ENCODE results near the gene SBF2. TPM values are rescaled to one million over a fixed set of nuclear protein-coding genes. Genes with fewer than 3 reads are reported as not detected.

SBF2 gene
- total RNA-seq, 2 experiments from 2014 or later: 14.2 to 15.2 TPM

DNA sequence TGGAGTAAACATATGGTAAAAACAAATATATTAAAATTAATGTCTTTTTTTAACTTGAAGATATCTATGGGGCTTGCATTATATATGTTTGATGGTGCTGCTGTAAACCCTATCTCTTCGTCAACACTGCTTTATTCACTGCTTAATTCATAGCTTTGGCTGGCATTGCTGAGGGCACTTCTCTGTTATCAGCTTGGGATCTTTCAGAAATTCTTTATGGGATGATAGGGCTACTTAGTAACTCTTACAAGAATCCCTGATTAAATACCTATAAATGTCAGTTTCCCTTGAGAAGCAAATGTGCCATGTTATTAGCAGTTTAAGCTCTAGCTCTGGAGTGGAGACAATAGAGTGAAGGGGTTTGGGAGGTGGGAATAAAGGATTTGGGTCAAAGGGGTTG is 517.8 kb downstream of the SBF2 start:
- H3K9me3 ChIP-seq (ENCODE audit: control insufficient read depth in 1 of 2, insufficient read depth in 1 of 2, low read length in 2 of 2): no peaks in the 10 kb centered on the region
- CTCF ChIA-PET: no interaction called here
- POLR2A ChIA-PET: no interaction called here
- H3K4me3 ChIP-seq (ENCODE audit: low read length): no peak overlapping the region
- DNase-seq (no peak), ATAC-seq (ENCODE audit: poor library complexity) (no peak)
- H3K4me3 Mint-ChIP-seq: no peak overlapping the region
- H3K4me1 ChIP-seq (ENCODE audit: insufficient read depth, low read length): no peaks in the 10 kb centered on the region
- H3K27me3 ChIP-seq (ENCODE audit: control insufficient read depth in 1 of 2, insufficient read depth in 2 of 2, low read length in 2 of 2): no peaks in the 10 kb centered on the region
- TF ChIP-seq, protein P1, sequence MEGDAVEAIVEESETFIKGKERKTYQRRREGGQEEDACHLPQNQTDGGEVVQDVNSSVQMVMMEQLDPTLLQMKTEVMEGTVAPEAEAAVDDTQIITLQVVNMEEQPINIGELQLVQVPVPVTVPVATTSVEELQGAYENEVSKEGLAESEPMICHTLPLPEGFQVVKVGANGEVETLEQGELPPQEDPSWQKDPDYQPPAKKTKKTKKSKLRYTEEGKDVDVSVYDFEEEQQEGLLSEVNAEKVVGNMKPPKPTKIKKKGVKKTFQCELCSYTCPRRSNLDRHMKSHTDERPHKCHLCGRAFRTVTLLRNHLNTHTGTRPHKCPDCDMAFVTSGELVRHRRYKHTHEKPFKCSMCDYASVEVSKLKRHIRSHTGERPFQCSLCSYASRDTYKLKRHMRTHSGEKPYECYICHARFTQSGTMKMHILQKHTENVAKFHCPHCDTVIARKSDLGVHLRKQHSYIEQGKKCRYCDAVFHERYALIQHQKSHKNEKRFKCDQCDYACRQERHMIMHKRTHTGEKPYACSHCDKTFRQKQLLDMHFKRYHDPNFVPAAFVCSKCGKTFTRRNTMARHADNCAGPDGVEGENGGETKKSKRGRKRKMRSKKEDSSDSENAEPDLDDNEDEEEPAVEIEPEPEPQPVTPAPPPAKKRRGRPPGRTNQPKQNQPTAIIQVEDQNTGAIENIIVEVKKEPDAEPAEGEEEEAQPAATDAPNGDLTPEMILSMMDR (IDR thresholded peaks at IDR 0.05): no peak
- H3K4me1 Mint-ChIP-seq (ENCODE audit: low read depth): no peaks in the 10 kb centered on the region
- no peak overlapping the region for H3K27ac ChIP-seq (ENCODE audit: low read depth in 1 of 2, low read length in 2 of 2)
- intact Hi-C loops (cut with DNase I, micrococcal nuclease): no loop called here
- H3K36me3 Mint-ChIP-seq (ENCODE audit: low read depth): peaks cover 18% of the 10 kb centered on the region
- peaks cover 13% of the 10 kb centered on the region for H3K36me3 ChIP-seq (ENCODE audit: insufficient read depth, low read length)
- H3K9me3 Mint-ChIP-seq: no peaks in the 10 kb centered on the region
- no peaks in the 10 kb centered on the region for H3K27me3 Mint-ChIP-seq
- H3K27ac Mint-ChIP-seq: no peak overlapping the region

GRCh38 chr11:9775398-9775779 is 518.6 kb downstream of the SBF2 start:
- CTCF ChIA-PET: no interaction called here
- DNase-seq (no peak), ATAC-seq (ENCODE audit: poor library complexity) (no peak)
- Histone ChIP-seq H3K36me3 (ENCODE audit: insufficient read depth, low read length) (peaks cover 5% of the 10 kb centered on the region), H3K4me1 (ENCODE audit: insufficient read depth, low read length) (no peaks in the 10 kb centered on the region), H3K4me3 (ENCODE audit: low read length) (no peak overlapping the region), H3K9me3 (ENCODE audit: control insufficient read depth in 1 of 2, insufficient read depth in 1 of 2, low read length in 2 of 2) (no peaks in the 10 kb centered on the region), H3K27me3 (ENCODE audit: control insufficient read depth in 1 of 2, insufficient read depth in 2 of 2, low read length in 2 of 2) (no peaks in the 10 kb centered on the region), H3K27ac (ENCODE audit: low read depth in 1 of 2, low read length in 2 of 2) (no peak overlapping the region)
- Mint-ChIP-seq H3K4me1 (ENCODE audit: low read depth) (no peaks in the 10 kb centered on the region), H3K27me3 (no peaks in the 10 kb centered on the region), H3K27ac (no peak overlapping the region), H3K9me3 (no peaks in the 10 kb centered on the region), H3K36me3 (ENCODE audit: low read depth) (peaks cover 9% of the 10 kb centered on the region), H3K4me3 (no peak overlapping the region)
- TF ChIP-seq, protein P1 (IDR thresholded peaks at IDR 0.05): no peak
- intact Hi-C loops (cut with DNase I, micrococcal nuclease): no loop called here
- POLR2A ChIA-PET: no interaction called here

- TF ChIP-seq, protein P1 (IDR thresholded peaks at IDR 0.05): no peak
- Histone ChIP-seq H3K4me1 (ENCODE audit: insufficient read depth, low read length) (no peaks in the 10 kb centered on the region), H3K27ac (ENCODE audit: low read depth in 1 of 2, low read length in 2 of 2) (no peak overlapping the region), H3K4me3 (ENCODE audit: low read length) (no peak overlapping the region), H3K36me3 (ENCODE audit: insufficient read depth, low read length) (no peaks in the 10 kb centered on the region), H3K9me3 (ENCODE audit: control insufficient read depth in 1 of 2, insufficient read depth in 1 of 2, low read length in 2 of 2) (no peaks in the 10 kb centered on the region), H3K27me3 (ENCODE audit: control insufficient read depth in 1 of 2, insufficient read depth in 2 of 2, low read length in 2 of 2) (no peaks in the 10 kb centered on the region)
- Mint-ChIP-seq H3K9me3 (no peaks in the 10 kb centered on the region), H3K4me3 (no peak overlapping the region), H3K36me3 (ENCODE audit: low read depth) (peaks cover 3% of the 10 kb centered on the region), H3K27ac (no peak overlapping the region), H3K27me3 (no peaks in the 10 kb centered on the region), H3K4me1 (ENCODE audit: low read depth) (no peaks in the 10 kb centered on the region)
- CTCF ChIA-PET: no interaction called here
- DNase-seq (no peak), ATAC-seq (ENCODE audit: poor library complexity) (no peak)
- POLR2A ChIA-PET: no interaction called here
- intact Hi-C loops (cut with DNase I, micrococcal nuclease): no loop called here
These were observed 519.2 kb downstream of the SBF2 start for GRCh38 chr11:9774591-9775397.
